Measurements from ENCODE around the gene RAD50. TPM values are rescaled to one million over a fixed set of nuclear protein-coding genes. Genes with fewer than 3 reads are reported as not detected.

Gene RAD50
- total RNA-seq, 4 donors from 2014 or later, result 34.8 to 76.3 (median 40.9) TPM

- no peak for TF ChIP-seq CTCF (IDR thresholded peaks at IDR 0.05; ENCODE audit: low read depth)
Measured at GRCh38 chr5:132666310-132667123, 109.7 kb downstream of the RAD50 start.

GRCh38 chr5:132667309-132667708, 110.5 kb downstream of the RAD50 start:
- no peak for TF ChIP-seq CTCF (IDR thresholded peaks at IDR 0.05; ENCODE audit: low read depth)

GRCh38 chr5:132667761-132668705, 111.3 kb downstream of the RAD50 start:
- no peak for TF ChIP-seq CTCF (IDR thresholded peaks at IDR 0.05; ENCODE audit: low read depth)

GRCh38 chr5:132668706-132669454, 112.1 kb downstream of the RAD50 start:
- TF ChIP-seq CTCF (IDR thresholded peaks at IDR 0.05; ENCODE audit: low read depth), result no peak

- TF ChIP-seq CTCF (IDR thresholded peaks at IDR 0.05; ENCODE audit: low read depth), result no peak
Measured at GRCh38 chr5:132669455-132669820, 112.7 kb downstream of the RAD50 start.

GRCh38 chr5:132669966-132670882, 113.4 kb downstream of the RAD50 start:
- TF ChIP-seq CTCF (IDR thresholded peaks at IDR 0.05; ENCODE audit: low read depth), result no peak

Data from subcutaneous adipose tissue (tissue), 4 donors.